Cardiac muscle cell (in vitro differentiated cells and primary cell): ENCODE results near the gene TBC1D9B. TPM values are rescaled to one million over a fixed set of nuclear protein-coding genes. Genes with fewer than 3 reads are reported as not detected.

ENCODE experiments used
- DNase-seq, 2 donors: peaks; one replicate each; pipeline versions ENCODE4 v3.0.0 to v3.0.0-alpha.2; 2010 to 2017; ENCODE audit warnings: low read depth in 1 of 2, low spot score in 1 of 2
- H3K27ac ChIP-seq: fragments of 200-600 bp; sonication (generic); 2 replicates; pipeline ENCODE4 v1.5.1; 2016
- H3K27me3 ChIP-seq: fragments of 200-600 bp; sonication (generic); 2 replicates; pipeline ENCODE4 v1.6.0; 2016; ENCODE audit warnings: control low read depth
- H3K36me3 ChIP-seq: fragments of 200-600 bp; sonication (generic); 2 replicates; pipeline ENCODE4 v1.5.1; 2016; ENCODE audit warnings: control low read depth
- H3K4me1 ChIP-seq: fragments of 200-600 bp; sonication (generic); 2 replicates; pipeline ENCODE4 v1.8.1; 2017; ENCODE audit warnings: low read depth, mild to moderate bottlenecking, mixed run types
- H3K4me3 ChIP-seq: fragments of 200-600 bp; sonication (generic); 2 replicates; pipeline ENCODE4 v1.5.1; 2016; ENCODE audit warnings: mild to moderate bottlenecking
- H3K9me3 ChIP-seq: fragments of 200-600 bp; sonication (generic); 2 replicates; pipeline ENCODE4 v1.5.1; 2017; ENCODE audit warnings: low read depth, mild to moderate bottlenecking, control low read depth
- CTCF ChIP-seq: IDR thresholded peaks from 2 replicates; pipeline ENCODE4 v1.5.1; 2012; ENCODE audit warnings: low read depth, mild to moderate bottlenecking, low read length
- polyA plus RNA-seq: library from polyadenylated mRNA; unstranded; fragments of >200 nt; fragmentation: Nextera tagmentation; extraction: Ambion mirVana; gene quantifications from 2 replicates; pipeline ENCODE4 v1.2.1, GENCODE V29; 2016
- total RNA-seq: library from RNA; depleted of rRNA; stranded (reverse); fragments of >200 nt; gene quantifications from 2 replicates; pipeline ENCODE4 v1.2.3, GENCODE V29; 2016

TBC1D9B gene
- total and polyA plus RNA-seq, 2 experiments from 2014 or later, result 63.6 to 113 TPM

DNA sequence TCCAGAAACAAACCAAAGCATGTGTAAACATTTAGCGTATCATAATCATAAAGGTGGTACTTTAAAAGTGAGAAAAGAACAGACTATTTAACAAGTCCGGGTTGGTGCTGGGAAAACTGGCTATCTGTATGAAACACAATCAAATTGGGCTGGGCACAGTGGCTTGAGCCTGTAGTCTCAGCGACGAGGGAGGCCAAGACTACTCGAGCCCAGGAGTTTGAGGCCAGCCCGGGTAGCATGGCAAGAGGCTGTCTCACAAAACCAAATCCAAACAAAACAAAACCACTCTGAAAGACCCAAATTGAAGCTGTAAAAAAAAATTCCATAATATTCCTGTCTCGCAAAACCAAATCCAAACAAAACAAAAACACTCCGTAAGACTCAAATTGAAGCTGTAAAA lies 53.3 kb downstream of the TBC1D9B start:
- Histone ChIP-seq H3K36me3 (peaks cover 18% of the 10 kb centered on the region), H3K4me1 (peaks cover 1% of the 10 kb centered on the region), H3K9me3 (no peaks in the 10 kb centered on the region), H3K27me3 (no peaks in the 10 kb centered on the region), H3K4me3 (no peak overlapping the region), H3K27ac (no peak overlapping the region)
- no peak for TF ChIP-seq CTCF
- DNase-seq, result no peak

- DNase-seq, result no peak
- no peaks in the 10 kb centered on the region for H3K4me1 ChIP-seq
- no peaks in the 10 kb centered on the region for H3K27me3 ChIP-seq
- peaks cover 25% of the 10 kb centered on the region for H3K36me3 ChIP-seq
- H3K9me3 ChIP-seq, result no peaks in the 10 kb centered on the region
- no peak overlapping the region for H3K27ac ChIP-seq
- H3K4me3 ChIP-seq, result no peak overlapping the region
- TF ChIP-seq CTCF, result no peak
Observed at GRCh38 chr5:179852993-179853547, 54.6 kb downstream of the TBC1D9B start.

- TF ChIP-seq CTCF, result no peak
- Histone ChIP-seq H3K27ac (no peak overlapping the region), H3K36me3 (peaks cover 24% of the 10 kb centered on the region), H3K9me3 (no peaks in the 10 kb centered on the region), H3K4me1 (no peaks in the 10 kb centered on the region), H3K4me3 (no peak overlapping the region), H3K27me3 (no peaks in the 10 kb centered on the region)
- no peak for DNase-seq
Observed at GRCh38 chr5:179841621-179842020, 66.1 kb downstream of the TBC1D9B start.

- no peak for DNase-seq
- H3K4me3 ChIP-seq, result no peak overlapping the region
- TF ChIP-seq CTCF, result no peak
- H3K9me3 ChIP-seq, result no peaks in the 10 kb centered on the region
- H3K4me1 ChIP-seq, result no peaks in the 10 kb centered on the region
- H3K36me3 ChIP-seq, result peaks cover 31% of the 10 kb centered on the region
- H3K27me3 ChIP-seq, result no peaks in the 10 kb centered on the region
- H3K27ac ChIP-seq, result no peak overlapping the region
Observed at GRCh38 chr5:179840766-179841165, 66.9 kb downstream of the TBC1D9B start.

DNA sequence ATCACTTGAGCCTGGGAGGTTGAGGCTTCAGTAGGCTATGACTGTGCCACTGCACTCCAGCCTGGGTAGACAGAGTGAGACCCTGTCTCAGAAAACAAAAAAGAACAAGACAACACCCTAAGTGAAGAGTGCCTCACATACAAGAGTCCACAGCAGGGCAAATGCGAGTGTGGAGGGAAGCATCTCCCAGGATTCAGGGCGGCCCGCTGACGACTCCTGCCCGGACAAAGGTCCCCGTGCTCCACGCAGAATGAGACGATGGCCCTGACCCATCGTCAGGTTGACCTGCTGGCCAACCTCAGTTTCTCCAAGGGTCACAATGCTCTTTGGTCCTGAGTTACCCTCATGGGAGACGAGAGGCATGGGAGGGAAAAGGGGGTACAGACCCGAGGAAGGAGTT lies 67.4 kb downstream of the TBC1D9B start:
- no peak for DNase-seq
- H3K4me1 ChIP-seq, result no peaks in the 10 kb centered on the region
- no peaks in the 10 kb centered on the region for H3K9me3 ChIP-seq
- no peak for TF ChIP-seq CTCF
- no peak overlapping the region for H3K27ac ChIP-seq
- H3K4me3 ChIP-seq, result no peak overlapping the region
- no peaks in the 10 kb centered on the region for H3K27me3 ChIP-seq
- H3K36me3 ChIP-seq, result peaks cover 31% of the 10 kb centered on the region
